ENCODE data around the gene KBTBD8. TPM values are rescaled to one million over a fixed set of nuclear protein-coding genes. Genes with fewer than 3 reads are reported as not detected.

The KBTBD8 gene
- total RNA-seq, 2 donors from 2014 or later = 4.6 to 5.0 TPM

- no peak overlapping the region for H3K9ac ChIP-seq (ENCODE audit: low read depth in 2 of 2, low read length in 2 of 2)
- H3K4me3 ChIP-seq = no peak overlapping the region
- no peaks in the 10 kb centered on the region for H3K36me3 ChIP-seq
- H3K27me3 ChIP-seq = no peaks in the 10 kb centered on the region
- no peak for TF ChIP-seq CTCF (IDR thresholded peaks at IDR 0.05)
- H3K4me1 ChIP-seq = no peaks in the 10 kb centered on the region
- no peak for DNase-seq
- H3K9me3 ChIP-seq = no peaks in the 10 kb centered on the region
- H3K27ac ChIP-seq = no peak overlapping the region
- intact Hi-C loops (cut with DNase I) = no loop called here
These were observed 8.9 kb upstream of the KBTBD8 start for GRCh38 chr3:66989241-66989640.

- Histone ChIP-seq H3K4me1 (no peaks in the 10 kb centered on the region), H3K9me3 (no peaks in the 10 kb centered on the region), H3K27me3 (no peaks in the 10 kb centered on the region), H3K9ac (ENCODE audit: low read depth in 2 of 2, low read length in 2 of 2) (no peak overlapping the region), H3K4me3 (no peak overlapping the region), H3K36me3 (no peaks in the 10 kb centered on the region), H3K27ac (no peak overlapping the region)
- intact Hi-C loops (cut with DNase I) = no loop called here
- no peak for DNase-seq
- TF ChIP-seq CTCF (IDR thresholded peaks at IDR 0.05) = no peak
These were observed 8.0 kb upstream of the KBTBD8 start for GRCh38 chr3:66989860-66990696.

- Histone ChIP-seq H3K4me1 (no peaks in the 10 kb centered on the region), H3K36me3 (no peaks in the 10 kb centered on the region), H3K9me3 (no peaks in the 10 kb centered on the region), H3K27me3 (no peaks in the 10 kb centered on the region), H3K27ac (no peak overlapping the region), H3K4me3 (no peak overlapping the region), H3K9ac (ENCODE audit: low read depth in 2 of 2, low read length in 2 of 2) (no peak overlapping the region)
- TF ChIP-seq CTCF (IDR thresholded peaks at IDR 0.05) = no peak
- intact Hi-C loops (cut with DNase I) = no loop called here
- DNase-seq = no peak
These were observed 6.6 kb upstream of the KBTBD8 start for GRCh38 chr3:66991459-66991858.

GRCh38 chr3:66993082-66993481, 5.0 kb upstream of the KBTBD8 start:
- Histone ChIP-seq H3K9me3 (no peaks in the 10 kb centered on the region), H3K9ac (ENCODE audit: low read depth in 2 of 2, low read length in 2 of 2) (no peak overlapping the region), H3K27ac (no peak overlapping the region), H3K27me3 (no peaks in the 10 kb centered on the region), H3K36me3 (no peaks in the 10 kb centered on the region), H3K4me3 (no peak overlapping the region), H3K4me1 (no peaks in the 10 kb centered on the region)
- TF ChIP-seq CTCF (IDR thresholded peaks at IDR 0.05) = no peak
- intact Hi-C loops (cut with DNase I) = no loop called here
- DNase-seq = no peak

GRCh38 chr3:66994588-66994987, 3.5 kb upstream of the KBTBD8 start:
- H3K27ac ChIP-seq = no peak overlapping the region

More at GRCh38 chr3:66994588-66994987, 3.5 kb upstream of the KBTBD8 start:
- H3K9ac ChIP-seq (ENCODE audit: low read depth in 2 of 2, low read length in 2 of 2) = no peak overlapping the region
- no peaks in the 10 kb centered on the region for H3K9me3 ChIP-seq
- no peaks in the 10 kb centered on the region for H3K4me1 ChIP-seq
- intact Hi-C loops (cut with DNase I) = no loop called here
- H3K27me3 ChIP-seq = no peaks in the 10 kb centered on the region
- no peaks in the 10 kb centered on the region for H3K36me3 ChIP-seq
- TF ChIP-seq CTCF (IDR thresholded peaks at IDR 0.05) = no peak
- H3K4me3 ChIP-seq = no peak overlapping the region
- DNase-seq = no peak

Data from colonic mucosa (tissue), 4 donors.